Measurements from ENCODE around the gene CCDC88A.
"Not testable (repeated sequence)": the region's sequence is repeated elsewhere in the genome, so short reads cannot be mapped to it uniquely, and the experiment has no call there.

The CCDC88A gene

GRCh38 chr2:55302241-55302640 lies 117.4 kb downstream of the CCDC88A start:
- DNase-seq (ENCODE audit: low read depth): no peak

- DNase-seq (ENCODE audit: low read depth): no peak
Observed at GRCh38 chr2:55301277-55301676, 118.4 kb downstream of the CCDC88A start.

GRCh38 chr2:55296393-55296792 lies 123.3 kb downstream of the CCDC88A start:
- DNase-seq (ENCODE audit: low read depth): no peak

GRCh38 chr2:55283083-55283482 lies 136.6 kb downstream of the CCDC88A start:
- no peak for DNase-seq (ENCODE audit: low read depth)

- peak; percentile 77 for DNase-seq (ENCODE audit: low read depth)
Observed at GRCh38 chr2:55282110-55282917, 137.3 kb downstream of the CCDC88A start.

GRCh38 chr2:55280851-55281546 lies 138.7 kb downstream of the CCDC88A start:
- DNase-seq (ENCODE audit: low read depth): not testable (repeated sequence)

GRCh38 chr2:55279859-55280424 lies 139.7 kb downstream of the CCDC88A start:
- not testable (repeated sequence) for DNase-seq (ENCODE audit: low read depth)

- DNase-seq (ENCODE audit: low read depth): not testable (repeated sequence)
Observed at GRCh38 chr2:55279214-55279835, 140.3 kb downstream of the CCDC88A start.

GRCh38 chr2:55277310-55277709 lies 142.3 kb downstream of the CCDC88A start:
- DNase-seq (ENCODE audit: low read depth): no peak

- DNase-seq (ENCODE audit: low read depth): not testable (repeated sequence)
Observed at GRCh38 chr2:55274346-55274745, 145.3 kb downstream of the CCDC88A start.

- DNase-seq (ENCODE audit: low read depth): no peak
Observed at GRCh38 chr2:55269645-55269990, 150.0 kb downstream of the CCDC88A start.

- peak; percentile 70 for DNase-seq (ENCODE audit: low read depth)
Observed at GRCh38 chr2:55268907-55269644, 150.6 kb downstream of the CCDC88A start, which contains the start of gene MTIF2. TSS of gene MTIF2 (minus strand) at chr2:55269231. CDS start at chr2:55263858, 5,373 bp downstream.

- no peak for DNase-seq (ENCODE audit: low read depth)
Observed at GRCh38 chr2:55268288-55268906, 151.3 kb downstream of the CCDC88A start.

GRCh38 chr2:55259586-55259985 lies 160.1 kb downstream of the CCDC88A start:
- not testable (repeated sequence) for DNase-seq (ENCODE audit: low read depth)

- no peak for DNase-seq (ENCODE audit: low read depth)
Observed at GRCh38 chr2:55252832-55253231, 166.8 kb downstream of the CCDC88A start.

GRCh38 chr2:55247025-55247424 lies 172.6 kb downstream of the CCDC88A start:
- no peak for DNase-seq (ENCODE audit: low read depth)

GRCh38 chr2:55245411-55245810 lies 174.2 kb downstream of the CCDC88A start:
- no peak for DNase-seq (ENCODE audit: low read depth)

- DNase-seq (ENCODE audit: low read depth): no peak
Observed at GRCh38 chr2:55242617-55243016, 177.0 kb downstream of the CCDC88A start.

- DNase-seq (ENCODE audit: low read depth): not testable (repeated sequence)
Observed at GRCh38 chr2:55241582-55241981, 178.1 kb downstream of the CCDC88A start.

GRCh38 chr2:55239656-55240222 lies 179.9 kb downstream of the CCDC88A start:
- DNase-seq (ENCODE audit: low read depth): no peak
